CD4-positive, alpha-beta T cell (primary cell): ENCODE results near the gene IGFBP7. TPM values are rescaled to one million over a fixed set of nuclear protein-coding genes. Genes with fewer than 3 reads are reported as not detected.

Experiments used
- ATAC-seq: fragments of 200-7000 bp; cut with Tn5 transposase; one replicate; pipeline ENCODE4 v1.10.0; 2022; ENCODE audit warnings: mild to moderate bottlenecking; ENCODE audit not compliant: poor library complexity
- CTCF ChIA-PET: fragments of 350-600 bp; sonication (Branson Sonifier 250); formaldehyde crosslinking; loops from one replicate; lab custom pipeline; 2021; ENCODE audit warnings: antibody characterized with exemption, inconsistent platforms; lab: Charles Lee
- POLR2A ChIA-PET: fragments of 350-600 bp; sonication (Branson Sonifier 250); formaldehyde crosslinking; loops from one replicate; lab custom pipeline; 2021; ENCODE audit warnings: antibody characterized with exemption, inconsistent platforms; lab: Charles Lee
- DNase-seq, 14 experiments: peaks; one replicate each; pipeline ENCODE4 v3.0.0-alpha.2; 2013 to 2020; ENCODE audit warnings: mixed read lengths in 2 of 14
- H3K27ac ChIP-seq, 2 donors: one replicate each; pipeline versions ENCODE4 v1.5.1 to v1.7.0; 2013; ENCODE audit warnings: low read length in 2 of 2, low read depth in 1 of 2, mild to moderate bottlenecking in 1 of 2
- H3K27me3 ChIP-seq, 2 experiments: 1 replicate in 1 of 2; 2 replicates in 1 of 2; pipeline versions ENCODE4 v1.6.1 to v1.7.0; 2013; ENCODE audit warnings: low read length in 2 of 2, control low read depth in 1 of 2, mild to moderate bottlenecking in 1 of 2, moderate library complexity in 1 of 2; ENCODE audit not compliant: insufficient read depth in 2 of 2, control insufficient read depth in 1 of 2
- H3K36me3 ChIP-seq: one replicate; pipeline ENCODE4 v1.6.1; 2013; ENCODE audit warnings: low read length, control low read depth; ENCODE audit not compliant: insufficient read depth
- H3K4me1 ChIP-seq: one replicate; pipeline ENCODE4 v1.6.1; 2013; ENCODE audit warnings: low read length, control low read depth; ENCODE audit not compliant: insufficient read depth
- H3K4me3 ChIP-seq: one replicate; pipeline ENCODE4 v1.5.1; 2013; ENCODE audit warnings: mild to moderate bottlenecking, low read length, moderate library complexity
- H3K9me3 ChIP-seq, 2 experiments: 1 replicate in 1 of 2; 2 replicates in 1 of 2; pipeline versions ENCODE4 v1.6.1 to v1.7.0; 2013; ENCODE audit warnings: low read length in 2 of 2, mild to moderate bottlenecking in 2 of 2, control low read depth in 1 of 2, moderate library complexity in 1 of 2; ENCODE audit not compliant: control insufficient read depth in 1 of 2, insufficient read depth in 1 of 2
- H3K27ac Mint-ChIP-seq: one replicate; pipeline ENCODE4 v1.8.0; 2020; ENCODE audit warnings: mixed read lengths
- H3K27me3 Mint-ChIP-seq: one replicate; pipeline ENCODE4 v1.8.0; 2021; ENCODE audit warnings: mixed read lengths
- H3K36me3 Mint-ChIP-seq: one replicate; pipeline ENCODE4 v1.8.0; 2021; ENCODE audit warnings: low read depth, mixed read lengths
- H3K4me1 Mint-ChIP-seq: one replicate; pipeline ENCODE4 v1.8.0; 2021; ENCODE audit warnings: low read depth, mixed read lengths
- H3K4me3 Mint-ChIP-seq: one replicate; pipeline ENCODE4 v1.8.0; 2020; ENCODE audit warnings: mild to moderate bottlenecking, mixed read lengths
- H3K9me3 Mint-ChIP-seq: one replicate; pipeline ENCODE4 v1.8.0; 2020; ENCODE audit warnings: mixed read lengths
- CTCF ChIP-seq: fragments of 200-600 bp; IDR thresholded peaks from one replicate; pipeline ENCODE4 v1.8.0; 2022; ENCODE audit warnings: antibody characterized with exemption, mild to moderate bottlenecking
- intact Hi-C, 2 experiments: fragments of 100-400 bp; cut with DNase I in 1 of 2; cut with micrococcal nuclease in 1 of 2; formaldehyde crosslinking; loops; one replicate each; pipeline versions ENCODE4 v1.15.1 to v1.9.0; 2023 to 2025; cut with DNase I, micrococcal nuclease
- total RNA-seq, 174 experiments: library from RNA in 2 of 174; stranded (reverse) in 2 of 174; gene quantifications; one replicate each; pipeline ENCODE4 v1.2.3 and lab custom pipeline; 2021 to 2026

The IGFBP7 gene
- total RNA-seq, 2 experiments from 2014 or later: 0.45 TPM; not detected in 1

- no peak overlapping the region for H3K27ac ChIP-seq
- DNase-seq (no peak), ATAC-seq (no peak)
- CTCF ChIA-PET: no interaction called here
- no peak overlapping the region for H3K4me3 ChIP-seq
- Mint-ChIP-seq H3K27me3 (no peaks in the 10 kb centered on the region), H3K9me3 (no peaks in the 10 kb centered on the region), H3K36me3 (peaks cover 82% of the 10 kb centered on the region), H3K4me1 (no peaks in the 10 kb centered on the region), H3K4me3 (no peak overlapping the region), H3K27ac (no peak overlapping the region)
- POLR2A ChIA-PET: interaction anchor here (1.4 kb wide), 1 partner anchor 106 kb away, joined by 3 read pairs; the partner anchor contains the start of gene REST
- TF ChIP-seq CTCF: no peak
- H3K36me3 ChIP-seq: peaks cover 90% of the 10 kb centered on the region
- H3K4me1 ChIP-seq: no peaks in the 10 kb centered on the region
- H3K27me3 ChIP-seq: no peaks in the 10 kb centered on the region
- intact Hi-C loops: no loop called here
- no peaks in the 10 kb centered on the region for H3K9me3 ChIP-seq
Observed at GRCh38 chr4:57013543-57014120, 96.6 kb downstream of the IGFBP7 start.

- CTCF ChIA-PET: interaction anchor here (1.0 kb wide), 1 partner anchor 9 kb away, joined by 3 read pairs; no protein-coding TSS in a partner anchor
- Histone ChIP-seq H3K4me3 (no peak overlapping the region), H3K36me3 (peaks cover 66% of the 10 kb centered on the region), H3K27me3 (no peaks in the 10 kb centered on the region), H3K27ac (no peak overlapping the region), H3K9me3 (no peaks in the 10 kb centered on the region), H3K4me1 (no peaks in the 10 kb centered on the region)
- intact Hi-C loops: loop anchor here in 1 of 2 experiments (2.0 kb wide), 1 partner anchor 23 kb away; no protein-coding TSS in a partner anchor
- H3K9me3 Mint-ChIP-seq: no peaks in the 10 kb centered on the region
- POLR2A ChIA-PET: no interaction called here
- no peak for DNase-seq
- no peaks in the 10 kb centered on the region for H3K4me1 Mint-ChIP-seq
- H3K4me3 Mint-ChIP-seq: no peak overlapping the region
- TF ChIP-seq CTCF: no peak
- H3K27ac Mint-ChIP-seq: no peak overlapping the region
- H3K36me3 Mint-ChIP-seq: peaks cover 84% of the 10 kb centered on the region
- H3K27me3 Mint-ChIP-seq: no peaks in the 10 kb centered on the region
- no peak for ATAC-seq
Observed at GRCh38 chr4:56999751-57000150, 110.4 kb downstream of the IGFBP7 start.

- DNase-seq: no peak
- H3K4me3 ChIP-seq: no peak overlapping the region
- peaks cover 75% of the 10 kb centered on the region for H3K36me3 ChIP-seq
- intact Hi-C loops: no loop called here
- Mint-ChIP-seq H3K27ac (no peak overlapping the region), H3K36me3 (peaks cover 93% of the 10 kb centered on the region), H3K4me3 (no peak overlapping the region), H3K9me3 (no peaks in the 10 kb centered on the region), H3K27me3 (no peaks in the 10 kb centered on the region), H3K4me1 (peaks cover 19% of the 10 kb centered on the region)
- H3K9me3 ChIP-seq: no peaks in the 10 kb centered on the region
- ATAC-seq: no peak
- POLR2A ChIA-PET: no interaction called here
- H3K4me1 ChIP-seq: no peaks in the 10 kb centered on the region
- CTCF ChIA-PET: no interaction called here
- TF ChIP-seq CTCF: no peak
- H3K27me3 ChIP-seq: no peaks in the 10 kb centered on the region
- H3K27ac ChIP-seq: no peak overlapping the region
Observed at GRCh38 chr4:56995525-56995924, 114.7 kb downstream of the IGFBP7 start.
